MCF 10A (cell line): ENCODE data around the gene PHYHD1. TPM values are rescaled to one million over a fixed set of nuclear protein-coding genes. Genes with fewer than 3 reads are reported as not detected.
"Not testable (repeated sequence)": the region's sequence is repeated elsewhere in the genome, so short reads cannot be mapped to it uniquely, and the experiment has no call there.

Experiments used
- BruUV-seq: library from RNA; stranded (reverse); fragments of 400-500 nt; replicated peaks from 2 replicates; lab custom pipeline; 2021; lab: Mats Ljungman, UMichigan
- CTCF ChIA-PET: fragments of 300-600 bp; sonication (Branson Sonifier 250); formaldehyde crosslinking; extraction: SDS; loops from one replicate; lab custom pipeline; 2021; ENCODE audit warnings: antibody characterized with exemption, inconsistent platforms; lab: Yijun Ruan, JAX
- POLR2A ChIA-PET: fragments of 300-600, 350-650 bp; sonication (Branson Sonifier 250); formaldehyde crosslinking; extraction: SDS; loops from one replicate; lab custom pipeline; 2020; ENCODE audit warnings: antibody characterized with exemption, inconsistent platforms; lab: Yijun Ruan, JAX
- DNase-seq: peaks from one replicate; pipeline ENCODE4 v3.0.0-alpha.2; 2018; ENCODE audit not compliant: unreplicated experiment
- H3K27ac Mint-ChIP-seq: one replicate; pipeline ENCODE4 v1.8.0; 2022; ENCODE audit warnings: mild to moderate bottlenecking, low read depth, mixed read lengths; ENCODE audit not compliant: unreplicated experiment
- H3K27me3 Mint-ChIP-seq: one replicate; pipeline ENCODE4 v1.8.0; 2022; ENCODE audit warnings: mixed read lengths; ENCODE audit not compliant: insufficient read depth, unreplicated experiment
- H3K36me3 Mint-ChIP-seq: one replicate; pipeline ENCODE4 v1.8.0; 2022; ENCODE audit warnings: mild to moderate bottlenecking, moderate library complexity, mixed read lengths; ENCODE audit not compliant: insufficient read depth, unreplicated experiment
- H3K4me1 Mint-ChIP-seq: one replicate; pipeline ENCODE4 v1.8.0; 2022; ENCODE audit warnings: mixed read lengths; ENCODE audit not compliant: insufficient read depth, unreplicated experiment
- H3K4me3 Mint-ChIP-seq: one replicate; pipeline ENCODE4 v1.8.0; 2022; ENCODE audit warnings: mild to moderate bottlenecking, moderate library complexity, mixed read lengths; ENCODE audit not compliant: unreplicated experiment
- H3K9me3 Mint-ChIP-seq: one replicate; pipeline ENCODE4 v1.8.0; 2022; ENCODE audit warnings: mixed read lengths; ENCODE audit not compliant: unreplicated experiment
- intact Hi-C: fragments of 100-400 bp; cut with micrococcal nuclease; formaldehyde crosslinking; loops from 2 replicates; pipeline ENCODE4 v1.14.1; 2022
- total RNA-seq: library from RNA; stranded (reverse); gene quantifications from 2 replicates; pipeline ENCODE4 v1.2.3, GENCODE V29; 2022
- TF ChIP-seq, protein P1 (sequence below): fragments of 200-600 bp; IDR thresholded peaks from one replicate; pipeline ENCODE4 v1.8.0; 2022; ENCODE audit warnings: antibody characterized with exemption, mild to moderate bottlenecking; ENCODE audit not compliant: unreplicated experiment

PHYHD1 gene
- total RNA-seq, 1 experiment from 2014 or later: 0.70 TPM

DNA sequence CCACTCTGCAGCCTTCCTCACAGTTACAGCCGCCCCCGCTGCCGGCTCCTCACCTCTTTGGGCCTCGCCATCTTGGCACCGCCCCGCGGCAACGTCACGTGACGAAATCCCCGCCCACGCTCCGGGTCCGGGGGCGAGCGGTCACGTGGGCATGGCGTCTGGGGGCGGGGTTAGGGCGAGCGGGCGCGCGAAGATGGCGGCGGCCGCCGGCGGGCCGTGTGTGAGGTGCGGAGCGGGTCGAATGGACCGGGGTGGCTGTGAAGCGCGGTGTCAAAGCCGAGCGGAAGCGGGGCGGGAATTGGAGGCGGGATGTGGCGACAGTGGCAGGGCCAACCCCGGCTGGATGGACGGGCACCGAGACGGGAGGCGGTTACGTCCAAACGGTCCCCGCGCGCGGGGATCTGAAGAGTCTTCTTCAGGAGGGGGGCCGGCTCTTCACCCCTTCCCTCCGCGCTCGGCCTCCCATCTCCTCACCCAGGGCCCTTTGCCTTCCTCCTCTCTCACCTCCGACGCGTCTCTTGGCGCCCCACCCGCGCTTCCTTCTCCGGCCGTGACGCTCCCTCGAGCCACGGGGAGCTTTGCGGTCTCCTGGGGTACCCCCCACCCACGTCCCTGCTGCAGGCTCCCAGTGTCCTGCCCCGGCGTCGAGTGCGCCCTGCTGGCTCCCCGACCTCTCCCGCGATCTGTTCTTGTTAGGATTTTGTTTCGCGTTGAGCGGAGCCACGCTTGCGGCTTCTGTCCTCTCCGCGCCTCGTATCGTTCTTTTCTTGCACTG lies 26.9 kb downstream of the PHYHD1 start, which contains the start of the genes DOLK and NUP188:
TSS of gene DOLK (minus strand) at position 77 of the 775 bp plus-strand sequence. CDS start 300 bp downstream, outside the sequence.
TSS of gene NUP188 (plus strand) at position 173 of the 775 bp plus-strand sequence. CDS start at position 194, 21 bp downstream.
- CTCF ChIA-PET: interaction anchor here (0.6 to 1.2 kb wide), 3 partner anchors 41 to 244 kb away, joined by 3 to 7 read pairs (median 5); partner anchors contain the start of gene SH3GLB2
- Mint-ChIP-seq H3K9me3 (no peaks in the 10 kb centered on the region), H3K27me3 (no peaks in the 10 kb centered on the region), H3K36me3 (peaks cover 47% of the 10 kb centered on the region), H3K4me1 (peaks cover 17% of the 10 kb centered on the region), H3K27ac (peak within 1 kb of the TSS; percentile 90), H3K4me3 (peak within 1 kb of the TSS; percentile 83)
- intact Hi-C loops: loop anchor here (1.0 kb wide), 1 partner anchor 41 kb away; no protein-coding TSS in a partner anchor
- POLR2A ChIA-PET: interaction anchor here (0.6 to 1.9 kb wide), 19 partner anchors 9 to 577 kb away, joined by 3 to 8 read pairs (median 4); partner anchors contain the start of genes DOLPP1, ENDOG, KYAT1 and LRRC8A
- TF ChIP-seq, protein P1, sequence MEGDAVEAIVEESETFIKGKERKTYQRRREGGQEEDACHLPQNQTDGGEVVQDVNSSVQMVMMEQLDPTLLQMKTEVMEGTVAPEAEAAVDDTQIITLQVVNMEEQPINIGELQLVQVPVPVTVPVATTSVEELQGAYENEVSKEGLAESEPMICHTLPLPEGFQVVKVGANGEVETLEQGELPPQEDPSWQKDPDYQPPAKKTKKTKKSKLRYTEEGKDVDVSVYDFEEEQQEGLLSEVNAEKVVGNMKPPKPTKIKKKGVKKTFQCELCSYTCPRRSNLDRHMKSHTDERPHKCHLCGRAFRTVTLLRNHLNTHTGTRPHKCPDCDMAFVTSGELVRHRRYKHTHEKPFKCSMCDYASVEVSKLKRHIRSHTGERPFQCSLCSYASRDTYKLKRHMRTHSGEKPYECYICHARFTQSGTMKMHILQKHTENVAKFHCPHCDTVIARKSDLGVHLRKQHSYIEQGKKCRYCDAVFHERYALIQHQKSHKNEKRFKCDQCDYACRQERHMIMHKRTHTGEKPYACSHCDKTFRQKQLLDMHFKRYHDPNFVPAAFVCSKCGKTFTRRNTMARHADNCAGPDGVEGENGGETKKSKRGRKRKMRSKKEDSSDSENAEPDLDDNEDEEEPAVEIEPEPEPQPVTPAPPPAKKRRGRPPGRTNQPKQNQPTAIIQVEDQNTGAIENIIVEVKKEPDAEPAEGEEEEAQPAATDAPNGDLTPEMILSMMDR: no peak
- peak; percentile 94 for DNase-seq
- BruUV-seq: no TSS peak

DNA sequence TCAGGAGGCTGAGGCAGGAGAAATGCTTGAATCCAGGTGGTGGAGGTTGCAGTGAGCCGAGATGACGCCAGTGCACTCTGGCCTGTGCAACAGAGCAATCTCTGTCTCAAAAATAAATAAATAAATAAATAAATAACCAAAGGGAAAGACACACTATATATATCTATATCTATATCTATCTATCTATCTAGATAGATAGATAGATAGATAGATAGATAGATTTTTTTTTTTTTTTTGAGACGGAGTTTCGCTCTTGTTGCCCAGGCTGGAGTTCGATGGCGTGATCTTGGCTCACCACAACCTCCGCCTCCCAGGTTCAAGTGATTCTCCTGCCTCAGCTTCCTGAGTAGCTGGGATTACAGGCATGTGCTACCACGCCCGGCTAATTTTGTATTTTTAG lies 40.6 kb downstream of the PHYHD1 start:
- CTCF ChIA-PET, BruUV-seq, H3K9me3 Mint-ChIP-seq, H3K27ac Mint-ChIP-seq, DNase-seq, H3K4me3 Mint-ChIP-seq, H3K4me1 Mint-ChIP-seq, intact Hi-C loops, H3K27me3 Mint-ChIP-seq: not testable (repeated sequence)
- H3K36me3 Mint-ChIP-seq: peaks cover 89% of the 10 kb centered on the region
- POLR2A ChIA-PET: interaction anchor here (0.6 kb wide), 2 partner anchors 8 to 49 kb away, joined by 3 to 4 read pairs; no protein-coding TSS in a partner anchor

DNA sequence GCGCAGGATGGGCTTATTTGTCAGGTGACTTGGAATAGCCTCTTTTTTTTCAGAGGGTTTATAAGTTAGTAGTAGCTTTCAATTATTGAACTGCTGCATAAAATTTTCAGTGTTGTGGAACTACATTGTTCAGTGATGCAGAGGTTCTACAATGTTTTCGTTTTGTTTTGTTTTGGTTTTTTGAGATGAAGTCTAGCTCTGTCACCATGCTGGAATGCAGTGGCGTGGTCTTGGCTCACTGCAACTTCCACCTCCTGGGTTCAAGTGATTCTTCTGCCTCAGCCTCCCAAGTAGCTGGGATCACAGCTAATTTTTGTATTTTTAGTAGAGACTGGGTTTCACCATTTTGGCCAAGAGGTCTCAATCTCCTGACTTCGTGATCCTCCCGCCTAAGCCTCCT lies 48.7 kb downstream of the PHYHD1 start:
- peaks cover 83% of the 10 kb centered on the region for H3K36me3 Mint-ChIP-seq
- H3K4me3 Mint-ChIP-seq: no peak overlapping the region
- H3K4me1 Mint-ChIP-seq: peaks cover 11% of the 10 kb centered on the region
- BruUV-seq: no TSS peak
- DNase-seq: no peak
- CTCF ChIA-PET: no interaction called here
- intact Hi-C loops: no loop called here
- no peak overlapping the region for H3K27ac Mint-ChIP-seq
- H3K9me3 Mint-ChIP-seq: no peaks in the 10 kb centered on the region
- POLR2A ChIA-PET: interaction anchor here (0.7 kb wide), 1 partner anchor 8 kb away, joined by 3 read pairs; no protein-coding TSS in a partner anchor
- H3K27me3 Mint-ChIP-seq: no peaks in the 10 kb centered on the region
- TF ChIP-seq, protein P1: no peak

DNA sequence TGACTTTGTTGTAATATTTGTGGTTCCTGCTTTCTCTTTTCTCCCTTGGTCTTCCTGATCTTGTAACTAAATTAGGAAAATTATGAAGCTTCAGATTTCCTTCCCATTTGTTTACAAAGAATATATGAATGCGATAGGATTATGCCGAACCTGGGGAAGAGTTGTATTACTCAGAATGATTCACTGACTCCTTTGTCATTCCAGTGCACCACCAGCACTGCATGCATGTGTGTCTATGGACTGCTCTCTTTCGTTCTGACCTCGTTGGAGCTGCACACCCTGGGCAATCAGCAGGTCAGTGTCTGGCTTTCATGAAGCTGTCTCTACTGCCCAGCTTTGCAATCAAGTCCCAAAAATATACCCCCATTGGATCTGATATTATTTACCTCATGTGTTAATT lies 52.2 kb downstream of the PHYHD1 start:
- Mint-ChIP-seq H3K4me1 (peaks cover 11% of the 10 kb centered on the region), H3K9me3 (no peaks in the 10 kb centered on the region), H3K27ac (no peak overlapping the region), H3K4me3 (no peak overlapping the region), H3K36me3 (peaks cover 89% of the 10 kb centered on the region), H3K27me3 (no peaks in the 10 kb centered on the region)
- BruUV-seq: no TSS peak
- ChIA-PET POLR2A (interaction anchor here (0.6 to 1.2 kb wide), 2 partner anchors 15 to 25 kb away, joined by 3 to 4 read pairs; no protein-coding TSS in a partner anchor), CTCF (no interaction called here)
- TF ChIP-seq, protein P1: no peak
- intact Hi-C loops: no loop called here
- peak; percentile 54 for DNase-seq
